ENCODE results near the gene ITCH.
"Not testable (repeated sequence)": the region's sequence is repeated elsewhere in the genome, so short reads cannot be mapped to it uniquely, and the experiment has no call there.

The ITCH gene

GRCh38 chr20:34421766-34422466 is 58.8 kb downstream of the ITCH start:
- no peak for DNase-seq

GRCh38 chr20:34425032-34425690 is 62.1 kb downstream of the ITCH start:
- not testable (repeated sequence) for DNase-seq

DNA sequence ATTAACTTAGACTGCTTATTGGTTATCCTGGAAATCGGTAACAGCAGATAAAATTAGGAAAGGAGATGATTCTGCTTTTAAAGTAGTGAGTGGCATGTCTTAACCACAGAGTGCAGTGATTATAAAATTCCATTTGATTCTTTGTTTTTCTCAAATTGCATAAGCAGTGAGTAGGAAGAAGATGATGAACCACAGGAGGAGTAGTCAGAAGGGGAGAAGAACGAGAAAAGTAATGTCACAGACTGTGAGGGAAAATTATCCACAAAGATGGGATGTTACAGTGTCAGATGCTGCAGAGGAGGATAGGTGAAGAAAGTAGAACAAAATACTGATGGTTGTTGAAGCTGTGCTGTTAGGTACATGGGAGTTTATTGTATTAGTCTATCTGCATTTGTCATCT is 63.0 kb downstream of the ITCH start:
- DNase-seq = no peak

DNA sequence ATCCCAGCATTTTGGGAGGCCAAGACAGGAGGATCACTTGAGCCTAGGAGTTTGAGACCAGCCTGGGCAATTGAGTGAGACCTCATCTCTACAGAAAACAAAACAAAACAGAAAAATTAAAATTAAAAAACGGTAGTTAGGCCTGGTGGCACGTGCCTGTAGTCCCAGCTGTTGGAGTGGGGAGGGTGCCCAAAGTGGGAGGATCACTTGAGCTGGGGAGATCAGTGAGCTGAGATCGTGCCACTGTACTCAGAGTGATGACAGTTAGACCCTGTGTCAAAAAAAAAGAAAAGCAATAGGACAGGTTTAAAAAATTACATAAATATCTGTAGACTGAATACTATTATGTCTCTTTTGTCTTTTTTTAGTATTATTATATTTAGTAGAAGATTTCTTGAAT is 64.3 kb downstream of the ITCH start:
- DNase-seq = no peak

- DNase-seq = no peak
Measured at GRCh38 chr20:34427784-34428183, 64.7 kb downstream of the ITCH start.

- DNase-seq = no peak
Measured at GRCh38 chr20:34431168-34431567, 68.1 kb downstream of the ITCH start.

DNA sequence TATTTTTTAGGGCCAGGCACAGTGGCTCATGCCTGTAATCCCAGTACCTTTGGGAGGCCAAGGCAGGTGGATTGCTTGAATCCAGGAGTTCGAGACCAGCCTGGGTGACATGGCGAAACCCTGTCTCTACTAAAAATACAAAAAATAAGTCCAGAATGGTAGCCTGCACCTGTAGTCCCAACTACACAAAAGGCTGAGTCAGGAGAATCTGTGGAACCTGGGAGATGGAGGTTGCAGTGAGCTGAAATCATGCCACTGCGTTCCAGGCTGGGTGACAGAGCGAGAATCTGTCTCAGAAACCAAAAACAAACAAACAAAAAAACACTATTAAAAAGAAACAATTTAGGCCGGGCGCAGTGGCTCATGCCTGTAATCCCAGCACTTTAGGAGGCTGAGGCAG is 69.6 kb downstream of the ITCH start:
- not testable (repeated sequence) for DNase-seq

DNA sequence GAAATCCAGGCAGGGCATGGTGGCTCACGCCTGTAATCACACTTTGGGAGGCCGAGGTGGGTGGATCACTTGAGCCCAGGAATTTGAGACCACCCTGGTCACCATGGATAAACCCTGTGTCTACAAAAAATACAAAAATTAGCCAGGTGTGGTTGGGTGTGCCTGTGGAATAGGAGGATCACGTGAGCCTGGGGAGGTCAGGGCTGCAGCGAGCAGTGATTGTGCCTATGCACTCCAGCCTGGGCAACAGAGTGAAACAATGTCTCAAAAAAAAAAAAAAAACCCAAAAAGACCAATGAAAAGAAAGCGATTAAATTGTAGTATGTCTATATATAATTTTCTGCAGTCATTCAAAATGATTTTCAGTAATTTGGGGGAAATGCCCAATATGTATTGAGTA is 70.3 kb downstream of the ITCH start:
- DNase-seq = no peak

DNA sequence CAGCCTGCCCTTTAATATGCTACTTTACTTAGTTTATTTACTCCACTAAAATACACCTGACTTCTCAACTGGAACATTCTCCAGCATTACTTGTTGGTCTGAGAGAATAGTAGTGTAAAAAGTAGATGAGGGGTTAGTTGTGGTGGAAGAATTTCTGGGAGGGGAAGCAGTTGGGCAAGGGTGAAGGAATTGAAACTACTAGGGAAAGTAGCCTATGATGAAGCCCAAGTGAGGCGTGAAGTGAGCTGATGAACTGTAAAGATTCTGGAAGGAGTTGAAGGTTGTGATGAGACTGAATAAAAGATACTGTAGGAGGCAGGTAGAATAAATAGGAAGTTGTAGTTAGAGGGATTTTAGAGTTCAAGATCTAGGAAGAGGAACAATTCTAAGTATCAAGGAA is 72.5 kb downstream of the ITCH start:
- DNase-seq = no peak

- DNase-seq = no peak
Measured at GRCh38 chr20:34437330-34437986, 74.4 kb downstream of the ITCH start.

DNA sequence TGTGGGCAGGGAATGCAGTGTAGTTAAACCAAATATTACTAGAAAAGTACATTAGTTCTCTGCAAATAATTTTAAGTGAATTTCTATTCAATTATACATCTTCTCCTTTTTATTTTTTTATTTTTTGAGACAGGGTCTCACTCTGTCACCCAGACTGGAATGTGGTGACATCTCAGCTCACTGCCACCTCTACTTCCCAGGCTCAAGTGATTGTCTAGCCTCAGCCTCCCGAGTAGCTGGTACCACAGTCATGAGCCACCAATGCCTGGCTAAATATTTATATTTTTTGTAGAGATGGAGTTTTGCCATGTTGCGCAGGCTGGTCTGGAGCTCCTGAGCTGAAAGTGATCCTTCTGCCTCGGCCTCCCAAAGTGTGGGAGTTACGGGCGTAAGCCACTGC is 76.1 kb downstream of the ITCH start:
- DNase-seq = no peak

DNA sequence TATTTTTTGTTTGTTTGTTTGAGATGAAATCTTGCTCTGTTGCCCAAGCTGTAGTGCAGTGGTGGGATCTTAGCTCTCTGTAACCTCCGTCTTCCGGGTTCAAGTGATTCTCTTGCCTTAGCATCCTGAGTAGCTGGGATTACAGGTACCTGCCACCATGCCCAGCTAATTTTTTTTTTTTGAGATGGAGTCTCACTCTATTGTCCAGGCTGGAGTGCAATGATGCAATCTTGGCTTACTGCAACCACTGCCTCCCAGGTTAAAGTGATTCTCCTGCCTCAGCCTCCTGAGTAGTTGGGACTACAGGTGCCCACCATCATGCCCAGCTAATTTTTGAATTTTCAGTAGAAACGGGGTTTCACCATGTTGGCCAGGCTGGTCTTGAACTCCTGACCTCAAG is 78.3 kb downstream of the ITCH start:
- DNase-seq = not testable (repeated sequence)

DNA sequence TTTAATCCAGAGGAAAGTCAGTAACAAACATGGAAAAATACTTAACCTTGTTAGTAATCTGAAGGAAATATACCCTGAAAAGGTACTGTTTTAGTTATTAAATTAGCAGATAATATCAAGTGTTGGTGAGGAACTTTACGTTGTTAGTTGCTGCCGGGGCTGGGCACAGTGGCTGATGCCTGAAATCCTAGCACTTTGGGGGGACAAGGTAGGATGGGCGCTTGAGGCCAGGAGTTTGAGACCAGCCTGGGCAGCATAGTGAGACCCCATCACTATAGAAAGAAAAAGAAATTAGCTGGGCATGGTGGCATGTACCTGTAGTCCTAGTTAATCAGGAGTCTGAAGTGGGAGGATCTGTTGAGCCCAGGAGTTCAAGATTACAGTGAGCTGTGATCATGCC is 80.5 kb downstream of the ITCH start:
- DNase-seq = no peak

GRCh38 chr20:34445177-34446065 is 82.3 kb downstream of the ITCH start:
- no peak for DNase-seq

GRCh38 chr20:34448517-34448916 is 85.4 kb downstream of the ITCH start:
- DNase-seq = no peak

DNA sequence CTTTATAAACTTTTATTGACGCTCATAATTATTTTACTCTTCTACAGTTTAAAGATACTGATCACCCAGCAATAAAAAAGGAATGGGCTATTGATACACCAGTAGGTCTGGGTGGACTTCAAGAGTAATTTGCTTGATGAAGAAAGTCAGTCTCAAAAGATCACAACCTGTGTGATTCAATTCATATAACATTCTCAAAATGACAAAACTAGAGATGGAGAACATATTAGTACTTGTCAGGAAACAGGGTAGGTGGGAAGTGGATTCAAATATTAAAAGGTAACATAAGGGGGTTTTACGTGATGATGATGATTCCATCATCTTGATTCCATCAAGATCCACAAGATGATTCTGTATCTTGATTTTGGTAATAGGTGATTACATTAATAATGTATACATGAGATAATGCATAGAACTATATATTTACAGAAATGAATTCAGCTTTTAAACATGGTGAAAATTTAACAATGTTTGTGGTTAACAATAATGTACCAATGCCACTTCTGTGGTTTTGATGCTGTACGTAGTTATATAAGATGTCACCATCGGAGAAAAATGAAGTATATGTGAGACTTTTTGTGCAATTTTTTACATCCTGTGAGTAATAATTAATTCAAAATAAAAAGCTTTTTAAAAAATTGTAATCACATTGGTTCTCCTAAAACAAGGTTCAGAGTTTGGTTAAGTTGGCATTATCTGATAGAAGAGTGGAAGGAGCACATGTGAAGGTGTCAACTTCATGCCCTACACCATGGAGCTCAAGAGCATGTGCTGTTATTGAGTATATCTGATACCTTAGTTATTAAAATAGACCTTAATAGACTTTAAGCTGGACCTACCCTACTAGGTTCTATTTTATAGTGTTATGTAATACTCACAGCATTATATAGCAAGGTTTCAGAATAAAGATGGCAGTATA is 86.9 kb downstream of the ITCH start:
- no peak for DNase-seq

DNA sequence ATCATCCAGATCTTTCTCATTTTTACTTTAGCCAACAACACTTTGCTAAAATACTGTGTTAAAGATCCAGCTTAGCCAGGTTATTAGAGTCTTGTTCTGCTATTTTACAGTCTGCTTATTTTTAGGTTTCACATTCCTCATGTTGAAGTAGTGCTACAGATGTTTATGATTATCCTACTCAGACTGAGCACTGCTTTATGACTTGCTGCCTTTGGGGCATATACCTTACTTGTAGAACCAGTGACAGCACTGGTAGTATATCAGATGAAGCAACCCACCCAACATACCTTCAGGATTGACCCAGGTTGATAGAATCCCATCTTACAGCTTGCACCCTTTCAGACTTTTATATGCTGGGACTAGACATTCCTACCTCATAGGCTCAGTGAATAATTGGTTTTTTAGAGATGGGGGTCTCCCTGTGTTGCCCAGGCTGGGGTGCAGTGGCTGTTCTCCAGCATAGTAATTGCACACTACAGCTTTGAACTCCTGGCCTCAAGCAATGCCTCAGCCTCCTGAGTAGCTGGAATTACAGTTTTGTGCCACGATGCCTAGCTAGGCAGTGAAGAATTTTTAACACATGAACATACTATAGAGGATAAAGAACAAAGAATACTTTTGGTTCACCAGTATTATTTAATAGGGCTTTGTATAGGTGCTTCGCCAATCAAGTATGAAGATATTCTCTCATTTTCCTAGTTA is 89.4 kb downstream of the ITCH start:
- no peak for DNase-seq

- DNase-seq = no peak
Measured at GRCh38 chr20:34458631-34459030, 95.6 kb downstream of the ITCH start.

- DNase-seq = no peak
Measured at GRCh38 chr20:34459209-34459897, 96.3 kb downstream of the ITCH start.

GRCh38 chr20:34461779-34462087 is 98.7 kb downstream of the ITCH start:
- no peak for DNase-seq

DNA sequence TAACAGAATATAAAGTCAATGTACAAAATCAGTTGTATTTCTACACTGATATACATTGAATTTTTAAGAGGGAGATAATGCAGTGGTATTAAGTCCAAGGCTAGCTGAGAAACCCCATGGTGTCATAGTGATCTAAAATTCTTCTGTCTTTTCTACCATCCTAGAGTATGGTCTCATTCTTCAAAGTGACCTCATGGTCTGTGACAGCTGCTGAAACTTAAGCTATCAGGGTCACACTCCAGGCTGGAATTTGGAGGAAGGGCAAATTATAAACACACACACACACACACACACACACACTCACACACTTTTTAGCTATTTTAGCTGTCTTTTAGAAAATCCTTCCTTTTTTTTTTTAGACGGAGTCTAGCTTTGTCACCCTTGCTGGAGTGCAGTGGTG is 105.9 kb downstream of the ITCH start:
- no peak for DNase-seq

All from activated CD4-positive, CD25-positive, alpha-beta regulatory T cell (primary cell).